ENCODE measurements around the gene NRAP. TPM values are rescaled to one million over a fixed set of nuclear protein-coding genes. Genes with fewer than 3 reads are reported as not detected.

The NRAP gene
- total RNA-seq, 1 donor = not detected

- Histone ChIP-seq H3K4me1 (ENCODE audit: insufficient read depth, low read length) (no peaks in the 10 kb centered on the region), H3K9me3 (ENCODE audit: low read depth, low read length) (no peaks in the 10 kb centered on the region), H3K27me3 (ENCODE audit: insufficient read depth, low read length) (no peaks in the 10 kb centered on the region), H3K4me3 (ENCODE audit: low read length) (no peak overlapping the region)
These were observed 80.3 kb downstream of the NRAP start for GRCh38 chr10:113583571-113583970.

GRCh38 chr10:113581092-113581491, 82.7 kb downstream of the NRAP start:
- Histone ChIP-seq H3K4me3 (ENCODE audit: low read length) (no peak overlapping the region), H3K27me3 (ENCODE audit: insufficient read depth, low read length) (no peaks in the 10 kb centered on the region), H3K4me1 (ENCODE audit: insufficient read depth, low read length) (no peaks in the 10 kb centered on the region), H3K9me3 (ENCODE audit: low read depth, low read length) (no peaks in the 10 kb centered on the region)

GRCh38 chr10:113578773-113579172, 85.1 kb downstream of the NRAP start:
- no peaks in the 10 kb centered on the region for H3K27me3 ChIP-seq (ENCODE audit: insufficient read depth, low read length)
- H3K4me3 ChIP-seq (ENCODE audit: low read length) = no peak overlapping the region
- H3K4me1 ChIP-seq (ENCODE audit: insufficient read depth, low read length) = no peaks in the 10 kb centered on the region
- H3K9me3 ChIP-seq (ENCODE audit: low read depth, low read length) = no peaks in the 10 kb centered on the region

- no peak overlapping the region for H3K4me3 ChIP-seq (ENCODE audit: low read length)
- H3K9me3 ChIP-seq (ENCODE audit: low read depth, low read length) = no peaks in the 10 kb centered on the region
- H3K4me1 ChIP-seq (ENCODE audit: insufficient read depth, low read length) = no peaks in the 10 kb centered on the region
- H3K27me3 ChIP-seq (ENCODE audit: insufficient read depth, low read length) = no peaks in the 10 kb centered on the region
These were observed 87.0 kb downstream of the NRAP start for GRCh38 chr10:113576852-113577251.

GRCh38 chr10:113573368-113573767, 90.5 kb downstream of the NRAP start:
- Histone ChIP-seq H3K9me3 (ENCODE audit: low read depth, low read length) (no peaks in the 10 kb centered on the region), H3K27me3 (ENCODE audit: insufficient read depth, low read length) (no peaks in the 10 kb centered on the region), H3K4me3 (ENCODE audit: low read length) (no peak overlapping the region), H3K4me1 (ENCODE audit: insufficient read depth, low read length) (no peaks in the 10 kb centered on the region)

- H3K9me3 ChIP-seq (ENCODE audit: low read depth, low read length) = no peaks in the 10 kb centered on the region
- H3K27me3 ChIP-seq (ENCODE audit: insufficient read depth, low read length) = no peaks in the 10 kb centered on the region
- no peaks in the 10 kb centered on the region for H3K4me1 ChIP-seq (ENCODE audit: insufficient read depth, low read length)
- H3K4me3 ChIP-seq (ENCODE audit: low read length) = no peak overlapping the region
These were observed 91.1 kb downstream of the NRAP start for GRCh38 chr10:113572520-113573290.

- Histone ChIP-seq H3K4me3 (ENCODE audit: low read length) (no peak overlapping the region), H3K27me3 (ENCODE audit: insufficient read depth, low read length) (no peaks in the 10 kb centered on the region), H3K4me1 (ENCODE audit: insufficient read depth, low read length) (no peaks in the 10 kb centered on the region), H3K9me3 (ENCODE audit: low read depth, low read length) (no peaks in the 10 kb centered on the region)
These were observed 94.3 kb downstream of the NRAP start for GRCh38 chr10:113569576-113569975.

GRCh38 chr10:113566888-113567287, 97.0 kb downstream of the NRAP start:
- Histone ChIP-seq H3K4me3 (ENCODE audit: low read length) (no peak overlapping the region), H3K27me3 (ENCODE audit: insufficient read depth, low read length) (no peaks in the 10 kb centered on the region), H3K4me1 (ENCODE audit: insufficient read depth, low read length) (peaks cover 4% of the 10 kb centered on the region), H3K9me3 (ENCODE audit: low read depth, low read length) (no peaks in the 10 kb centered on the region)

GRCh38 chr10:113565364-113565763, 98.5 kb downstream of the NRAP start:
- Histone ChIP-seq H3K4me1 (ENCODE audit: insufficient read depth, low read length) (peaks cover 4% of the 10 kb centered on the region), H3K27me3 (ENCODE audit: insufficient read depth, low read length) (no peaks in the 10 kb centered on the region), H3K4me3 (ENCODE audit: low read length) (no peak overlapping the region), H3K9me3 (ENCODE audit: low read depth, low read length) (no peaks in the 10 kb centered on the region)

GRCh38 chr10:113563306-113564088, 100.3 kb downstream of the NRAP start:
- peaks cover 4% of the 10 kb centered on the region for H3K4me1 ChIP-seq (ENCODE audit: insufficient read depth, low read length)
- no peaks in the 10 kb centered on the region for H3K9me3 ChIP-seq (ENCODE audit: low read depth, low read length)
- no peaks in the 10 kb centered on the region for H3K27me3 ChIP-seq (ENCODE audit: insufficient read depth, low read length)
- no peak overlapping the region for H3K4me3 ChIP-seq (ENCODE audit: low read length)

GRCh38 chr10:113562704-113563103, 101.1 kb downstream of the NRAP start:
- Histone ChIP-seq H3K4me1 (ENCODE audit: insufficient read depth, low read length) (peaks cover 4% of the 10 kb centered on the region), H3K27me3 (ENCODE audit: insufficient read depth, low read length) (no peaks in the 10 kb centered on the region), H3K4me3 (ENCODE audit: low read length) (no peak overlapping the region), H3K9me3 (ENCODE audit: low read depth, low read length) (no peaks in the 10 kb centered on the region)

- peaks cover 4% of the 10 kb centered on the region for H3K4me1 ChIP-seq (ENCODE audit: insufficient read depth, low read length)
- H3K27me3 ChIP-seq (ENCODE audit: insufficient read depth, low read length) = peaks cover 2% of the 10 kb centered on the region
- no peak overlapping the region for H3K4me3 ChIP-seq (ENCODE audit: low read length)
- no peaks in the 10 kb centered on the region for H3K9me3 ChIP-seq (ENCODE audit: low read depth, low read length)
These were observed 101.8 kb downstream of the NRAP start for GRCh38 chr10:113562069-113562468.

- peaks cover 4% of the 10 kb centered on the region for H3K4me1 ChIP-seq (ENCODE audit: insufficient read depth, low read length)
- no peak overlapping the region for H3K4me3 ChIP-seq (ENCODE audit: low read length)
- no peaks in the 10 kb centered on the region for H3K9me3 ChIP-seq (ENCODE audit: low read depth, low read length)
- peaks cover 2% of the 10 kb centered on the region for H3K27me3 ChIP-seq (ENCODE audit: insufficient read depth, low read length)
These were observed 102.6 kb downstream of the NRAP start for GRCh38 chr10:113561214-113561613.

GRCh38 chr10:113560071-113560470, 103.8 kb downstream of the NRAP start:
- Histone ChIP-seq H3K27me3 (ENCODE audit: insufficient read depth, low read length) (peaks cover 2% of the 10 kb centered on the region), H3K4me3 (ENCODE audit: low read length) (no peak overlapping the region), H3K9me3 (ENCODE audit: low read depth, low read length) (no peaks in the 10 kb centered on the region), H3K4me1 (ENCODE audit: insufficient read depth, low read length) (peaks cover 4% of the 10 kb centered on the region)

GRCh38 chr10:113557903-113558321, 105.9 kb downstream of the NRAP start:
- no peaks in the 10 kb centered on the region for H3K4me1 ChIP-seq (ENCODE audit: insufficient read depth, low read length)
- H3K9me3 ChIP-seq (ENCODE audit: low read depth, low read length) = no peaks in the 10 kb centered on the region
- H3K4me3 ChIP-seq (ENCODE audit: low read length) = no peak overlapping the region
- H3K27me3 ChIP-seq (ENCODE audit: insufficient read depth, low read length) = peaks cover 2% of the 10 kb centered on the region
